OCI-LY3 (cell line): Measurements from ENCODE around the gene MACROD2.

ENCODE experiments used
- H2AFZ ChIP-seq: fragments of 200-600, 300-600 bp; shearing (Covaris generic); 2 replicates; pipeline ENCODE4 v1.6.0; 2014; ENCODE audit warnings: antibody characterized with exemption, low read depth, low read length
- H3K27ac ChIP-seq: fragments of 200-600, 300-600 bp; sonication (generic); 2 replicates; pipeline ENCODE4 v1.5.1; 2014; ENCODE audit warnings: mild to moderate bottlenecking, low read length, moderate library complexity, mixed read lengths
- H3K27me3 ChIP-seq: fragments of 200-600, 300-600 bp; sonication (generic); 2 replicates; pipeline ENCODE4 v1.6.1; 2014; ENCODE audit warnings: low read depth, low read length, mixed read lengths
- H3K36me3 ChIP-seq: fragments of 200-600, 300-600 bp; sonication (generic); replicated peaks from 2 replicates; pipeline ENCODE3; 2014; ENCODE audit warnings: low read depth, low read length, mixed read lengths
- H3K4me1 ChIP-seq: fragments of 300-600, 200-600 bp; sonication (generic); 2 replicates; pipeline ENCODE4 v1.6.1; 2014; ENCODE audit warnings: low read length, mixed read lengths
- H3K4me2 ChIP-seq: fragments of 200-600, 300-600 bp; sonication (generic); 2 replicates; pipeline ENCODE4 v1.6.1; 2014; ENCODE audit warnings: low read length, mixed read lengths
- H3K4me3 ChIP-seq: fragments of 300-600, 200-600 bp; sonication (generic); 2 replicates; pipeline ENCODE4 v1.5.1; 2014; ENCODE audit warnings: antibody characterized with exemption, mild to moderate bottlenecking, low read length, moderate library complexity
- H3K79me2 ChIP-seq: fragments of 300-600, 200-600 bp; shearing (Covaris generic); 2 replicates; pipeline ENCODE4 v1.6.1; 2014; ENCODE audit warnings: mild to moderate bottlenecking, low read length, mixed read lengths
- H3K9ac ChIP-seq: fragments of 300-600, 200-600 bp; shearing (Covaris generic); 2 replicates; pipeline ENCODE4 v1.6.0; 2014; ENCODE audit warnings: mild to moderate bottlenecking, low read length, moderate library complexity
- H3K9me3 ChIP-seq: fragments of 200-600, 300-600 bp; shearing (Covaris generic); 2 replicates; pipeline ENCODE4 v1.6.1; 2014; ENCODE audit warnings: low read length, mixed read lengths; ENCODE audit not compliant: insufficient read depth
- H4K20me1 ChIP-seq: fragments of 200-600, 300-600 bp; sonication (generic); 2 replicates; pipeline ENCODE4 v1.6.1; 2016; ENCODE audit warnings: low read length, mixed read lengths; ENCODE audit not compliant: insufficient read depth
- CTCF ChIP-seq: fragments of 200-600, 300-600 bp; sonication (generic); IDR thresholded peaks from 2 replicates; pipeline ENCODE4 v1.5.1; 2014; ENCODE audit warnings: antibody characterized with exemption, low read length, low read depth
- EZH2phosphoT487 ChIP-seq: fragments of 200-600 bp; shearing (Covaris generic); IDR thresholded peaks from 2 replicates; pipeline ENCODE4 v1.6.1; 2018; ENCODE audit warnings: antibody characterized with exemption, mixed run types, low read depth

Gene MACROD2

DNA sequence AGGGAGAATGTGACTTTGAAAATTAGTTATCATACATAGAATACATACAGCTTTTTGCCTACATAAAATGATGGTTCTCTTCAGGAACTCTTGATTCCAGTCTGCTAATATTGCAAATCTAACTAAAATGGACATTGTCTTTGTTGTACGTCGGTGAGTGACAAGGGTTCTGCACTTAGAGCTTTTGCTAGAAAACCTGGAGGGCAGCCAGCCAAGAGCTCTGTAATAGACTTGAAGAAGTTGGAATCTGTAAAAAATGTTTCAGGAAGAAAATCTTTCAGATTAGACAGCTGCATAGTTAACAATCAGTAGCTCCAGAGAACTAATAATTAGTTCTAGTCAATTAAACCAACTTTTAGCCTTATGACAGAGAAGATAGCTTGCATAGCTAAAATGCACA is 203.8 kb downstream of the MACROD2 start:
- H3K36me3 ChIP-seq = no peaks in the 10 kb centered on the region
- TF ChIP-seq CTCF (no peak), EZH2phosphoT487 (no peak)
- 0 out of 2 replicates have a peak, but pooled peaks cover 5% of the 10 kb centered on the region for H3K9me3 ChIP-seq
- no peak overlapping the region for H3K27ac ChIP-seq
- H4K20me1 ChIP-seq = no peaks in the 10 kb centered on the region
- no peaks in the 10 kb centered on the region for H3K27me3 ChIP-seq
- H3K79me2 ChIP-seq = no peaks in the 10 kb centered on the region
- H2AFZ ChIP-seq = no peak overlapping the region
- no peak overlapping the region for H3K4me3 ChIP-seq
- H3K9ac ChIP-seq = no peak overlapping the region
- no peaks in the 10 kb centered on the region for H3K4me1 ChIP-seq
- H3K4me2 ChIP-seq = no peak overlapping the region

DNA sequence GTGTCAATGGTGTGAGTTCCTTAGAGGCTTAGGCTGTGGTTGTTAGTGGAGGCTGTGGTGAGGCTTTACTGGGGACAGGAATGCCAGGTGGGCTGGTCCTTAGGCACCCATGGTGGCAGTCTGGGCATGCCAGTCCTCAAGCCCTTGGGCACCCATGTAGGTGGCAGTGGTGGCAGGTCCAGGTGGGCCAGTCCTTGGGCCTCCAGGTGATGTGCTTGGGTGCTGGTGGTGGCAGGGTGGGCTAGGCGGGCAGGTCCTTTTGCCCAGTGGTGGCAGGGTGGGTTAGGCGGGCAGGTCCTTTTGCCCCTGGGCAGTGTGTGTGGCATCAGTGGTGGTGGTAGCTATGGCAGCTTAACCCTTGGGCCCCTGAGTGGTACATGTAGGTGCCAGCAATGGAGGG is 208.3 kb downstream of the MACROD2 start:
- H3K9me3 ChIP-seq = 0 out of 2 replicates have a peak, but pooled peaks cover 5% of the 10 kb centered on the region
- H4K20me1 ChIP-seq = no peaks in the 10 kb centered on the region
- TF ChIP-seq CTCF (no peak), EZH2phosphoT487 (no peak)
- no peak overlapping the region for H3K27ac ChIP-seq
- H3K4me3 ChIP-seq = no peak overlapping the region
- H3K4me1 ChIP-seq = no peaks in the 10 kb centered on the region
- no peak overlapping the region for H2AFZ ChIP-seq
- no peak overlapping the region for H3K4me2 ChIP-seq
- H3K27me3 ChIP-seq = no peaks in the 10 kb centered on the region
- no peaks in the 10 kb centered on the region for H3K79me2 ChIP-seq
- H3K36me3 ChIP-seq = no peaks in the 10 kb centered on the region
- no peak overlapping the region for H3K9ac ChIP-seq

- Histone ChIP-seq H3K36me3 (no peaks in the 10 kb centered on the region), H3K4me1 (no peaks in the 10 kb centered on the region), H4K20me1 (no peaks in the 10 kb centered on the region), H3K27ac (no peak overlapping the region), H3K4me2 (no peak overlapping the region), H3K9me3 (0 out of 2 replicates have a peak, but pooled peaks cover 5% of the 10 kb centered on the region), H3K79me2 (no peaks in the 10 kb centered on the region), H3K4me3 (no peak overlapping the region), H3K9ac (no peak overlapping the region), H2AFZ (no peak overlapping the region), H3K27me3 (no peaks in the 10 kb centered on the region)
- TF ChIP-seq CTCF (no peak), EZH2phosphoT487 (no peak)
Measured at GRCh38 chr20:14207591-14207990, 212.3 kb downstream of the MACROD2 start.

DNA sequence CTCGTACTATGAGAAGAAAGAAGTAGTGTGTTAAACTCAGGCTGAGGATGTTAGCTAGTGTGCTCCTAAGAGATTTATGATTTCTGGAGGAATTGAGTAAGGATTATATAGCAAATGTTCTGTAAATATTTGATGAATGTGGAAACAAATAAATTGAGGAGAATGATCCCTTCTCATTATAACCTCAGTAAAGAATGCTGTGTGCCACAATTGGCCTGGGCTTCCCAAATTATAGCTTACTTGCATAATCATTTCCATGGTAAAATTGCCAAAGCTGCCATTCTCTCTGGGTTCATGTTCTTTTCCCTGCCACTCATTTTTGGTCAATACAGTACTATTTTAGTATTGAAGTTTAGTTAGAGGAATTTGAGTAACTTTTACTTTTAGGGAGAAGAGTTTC is 213.6 kb downstream of the MACROD2 start:
- Histone ChIP-seq H4K20me1 (no peaks in the 10 kb centered on the region), H2AFZ (no peak overlapping the region), H3K79me2 (no peaks in the 10 kb centered on the region), H3K27ac (no peak overlapping the region), H3K27me3 (no peaks in the 10 kb centered on the region), H3K9ac (no peak overlapping the region), H3K4me1 (no peaks in the 10 kb centered on the region), H3K4me3 (no peak overlapping the region), H3K36me3 (no peaks in the 10 kb centered on the region), H3K9me3 (no peaks in the 10 kb centered on the region), H3K4me2 (no peak overlapping the region)
- TF ChIP-seq CTCF = no peak
- no peak for TF ChIP-seq EZH2phosphoT487
